ENCODE measurements around the gene PIK3R4.

- TF ChIP-seq CTCF (optimal IDR thresholded peaks at IDR 0.05 in 1 of 3, IDR thresholded peaks at IDR 0.05 in 1 of 3, conservative IDR thresholded peaks at IDR 0.05 in 1 of 3; ENCODE audit: extremely low read depth in 1 of 3, insufficient read depth in 2 of 3, low read length in 3 of 3) = no peak
- TF ChIP-seq EZH2 (IDR thresholded peaks at IDR 0.05; ENCODE audit: low read length) = no peak
These were observed 67.4 kb downstream of the PIK3R4 start for GRCh38 chr3:130679218-130679617.
